Left lung (tissue), 10 donors: ENCODE results near the gene CES3. TPM values are rescaled to one million over a fixed set of nuclear protein-coding genes. Genes with fewer than 3 reads are reported as not detected.

ENCODE experiments used
- ATAC-seq: fragments of 200-7000 bp; cut with Tn5 transposase; one replicate; pipeline ENCODE4 v1.9.1; 2020; ENCODE audit warnings: moderate library complexity
- DNase-seq, 4 donors: peaks; one replicate each; pipeline ENCODE4 v3.0.0-alpha.2; 2013 to 2020
- H3K27ac ChIP-seq, 2 donors: fragments of 200-600 bp; sonication (generic) in 1 of 2; one replicate each; pipeline versions ENCODE4 v1.5.0 to v1.8.0; 2020 to 2021
- H3K27me3 ChIP-seq, 2 donors: fragments of 200-600 bp; sonication (generic) in 1 of 2; one replicate each; pipeline versions ENCODE4 v1.5.0 to v1.8.0; 2020 to 2021
- H3K36me3 ChIP-seq, 2 donors: fragments of 200-600 bp; sonication (generic) in 1 of 2; one replicate each; pipeline versions ENCODE4 v1.5.0 to v1.8.0; 2020 to 2021
- H3K4me1 ChIP-seq, 2 donors: fragments of 200-600 bp; one replicate each; pipeline ENCODE4 v1.8.0; 2021
- H3K4me3 ChIP-seq, 2 donors: fragments of 200-600 bp; sonication (generic) in 1 of 2; one replicate each; pipeline versions ENCODE4 v1.5.0 to v1.8.0; 2020 to 2021; ENCODE audit warnings: mild to moderate bottlenecking in 1 of 2
- H3K9me3 ChIP-seq, 2 donors: fragments of 200-600 bp; sonication (generic) in 1 of 2; one replicate each; pipeline versions ENCODE4 v1.5.0 to v1.8.0; 2020 to 2021
- intact Hi-C, 2 donors: fragments of 100-400 bp; cut with DNase I; formaldehyde crosslinking; loops; one replicate each; pipeline versions ENCODE4 v1.11.2 to v1.14.2; 2022
- polyA plus RNA-seq, 6 donors: library from polyadenylated mRNA; unstranded; fragments of 120-200 nt; gene quantifications; one replicate each; pipeline ENCODE4 v1.2.1, GENCODE V29; 2013; ENCODE audit not compliant: insufficient read length in 6 of 6
- total RNA-seq, 2 donors: library from RNA; stranded (reverse); fragmentation: NEBNext Ultra II Directional; extraction: Animal tissue kit (Norgen Biotek cat#: 25700); gene quantifications; one replicate each; pipeline ENCODE4 v1.2.1, GENCODE V29; 2021
- TF ChIP-seq, protein P1 (sequence below), 2 donors: fragments of 200-600 bp; sonication (generic) in 1 of 2; IDR thresholded peaks; one replicate each; pipeline versions ENCODE4 v1.5.0 to v1.8.0; 2021; ENCODE audit warnings: antibody characterized with exemption in 2 of 2
- donor health status: DM: no; HTN: yes; CAD: no.
- donor health status: DM: no; HTN: no; CAD: no.

The CES3 gene
- total and polyA plus RNA-seq, 8 donors, result 0.79 to 5.3 (median 4.2) TPM

DNA sequence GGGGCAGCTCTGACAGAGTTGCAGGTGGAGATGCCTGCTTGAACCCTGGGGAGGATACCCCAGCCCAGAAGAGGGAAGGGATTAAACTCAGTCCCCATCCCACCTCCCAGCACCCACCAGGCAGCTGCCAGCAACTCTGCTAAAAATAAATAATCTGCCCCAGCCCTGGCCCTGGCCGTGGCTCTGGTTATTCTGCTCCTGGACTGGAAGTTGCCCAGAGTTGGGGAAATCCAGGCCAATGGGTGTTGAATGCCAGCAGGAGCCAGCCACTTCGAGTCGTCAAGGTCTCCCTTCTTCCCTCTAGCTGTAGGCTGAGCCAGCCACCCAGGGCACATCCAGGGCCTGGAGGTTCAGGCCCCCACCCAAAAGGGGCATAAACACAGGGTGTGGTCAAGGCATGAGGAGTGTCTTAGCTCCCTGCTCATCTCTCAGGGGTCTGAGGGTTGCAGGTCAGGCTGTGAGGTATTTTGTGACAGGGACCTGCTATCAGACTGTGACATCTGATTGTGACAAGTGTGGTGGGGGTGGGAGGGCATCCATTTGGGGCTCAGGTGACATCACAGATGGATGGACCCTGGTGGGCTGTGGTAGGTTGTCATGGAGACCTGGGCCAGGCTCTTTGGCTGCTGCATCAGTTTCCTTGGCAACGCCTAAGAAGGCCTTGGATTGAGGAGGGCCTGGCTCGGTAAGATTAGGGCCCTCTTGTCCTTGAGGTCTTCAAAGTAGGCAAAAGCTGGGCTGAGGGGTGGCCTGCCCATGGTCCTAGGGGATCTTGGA lies 34.7 kb upstream of the CES3 start:
- TF ChIP-seq, protein P1, sequence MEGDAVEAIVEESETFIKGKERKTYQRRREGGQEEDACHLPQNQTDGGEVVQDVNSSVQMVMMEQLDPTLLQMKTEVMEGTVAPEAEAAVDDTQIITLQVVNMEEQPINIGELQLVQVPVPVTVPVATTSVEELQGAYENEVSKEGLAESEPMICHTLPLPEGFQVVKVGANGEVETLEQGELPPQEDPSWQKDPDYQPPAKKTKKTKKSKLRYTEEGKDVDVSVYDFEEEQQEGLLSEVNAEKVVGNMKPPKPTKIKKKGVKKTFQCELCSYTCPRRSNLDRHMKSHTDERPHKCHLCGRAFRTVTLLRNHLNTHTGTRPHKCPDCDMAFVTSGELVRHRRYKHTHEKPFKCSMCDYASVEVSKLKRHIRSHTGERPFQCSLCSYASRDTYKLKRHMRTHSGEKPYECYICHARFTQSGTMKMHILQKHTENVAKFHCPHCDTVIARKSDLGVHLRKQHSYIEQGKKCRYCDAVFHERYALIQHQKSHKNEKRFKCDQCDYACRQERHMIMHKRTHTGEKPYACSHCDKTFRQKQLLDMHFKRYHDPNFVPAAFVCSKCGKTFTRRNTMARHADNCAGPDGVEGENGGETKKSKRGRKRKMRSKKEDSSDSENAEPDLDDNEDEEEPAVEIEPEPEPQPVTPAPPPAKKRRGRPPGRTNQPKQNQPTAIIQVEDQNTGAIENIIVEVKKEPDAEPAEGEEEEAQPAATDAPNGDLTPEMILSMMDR (IDR thresholded peaks at IDR 0.05), result no peak
- Histone ChIP-seq H3K27me3 (peaks cover 0 to 54% of the 10 kb centered on the region in 2 donors), H3K4me3 (no peak overlapping the region), H3K36me3 (peaks cover 0 to 1% of the 10 kb centered on the region in 2 donors), H3K9me3 (no peaks in the 10 kb centered on the region), H3K4me1 (peaks cover 21 to 52% of the 10 kb centered on the region in 2 donors), H3K27ac (peak overlapping the region; percentile 63 to 72)
- DNase-seq (no peak), ATAC-seq (peak; percentile 34)
- intact Hi-C loops, result no loop called here

DNA sequence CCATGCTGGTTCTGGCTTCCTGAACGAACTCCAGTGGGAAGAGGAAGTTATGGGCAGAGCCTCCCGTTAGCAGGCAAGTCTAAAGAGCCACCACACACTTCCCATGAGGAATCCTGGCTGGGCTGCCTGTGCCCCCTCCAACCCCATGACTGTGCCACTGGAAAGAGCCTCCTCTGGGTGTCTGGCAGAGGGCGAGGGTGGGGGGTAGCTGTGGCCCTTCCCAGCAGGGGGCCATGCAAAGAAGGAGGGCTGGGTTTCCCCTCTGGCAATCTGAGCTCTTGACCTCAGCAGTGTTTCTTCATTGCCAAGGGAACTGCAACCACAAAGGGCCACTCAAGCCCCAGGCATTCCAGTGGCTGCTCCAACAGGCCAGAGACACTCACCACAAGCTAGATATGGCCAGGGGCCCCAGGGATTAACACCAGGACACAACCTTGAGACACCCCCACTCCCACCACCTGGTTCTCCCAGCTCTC lies 34.1 kb upstream of the CES3 start:
- intact Hi-C loops, result no loop called here
- TF ChIP-seq, protein P1 (IDR thresholded peaks at IDR 0.05), result no peak
- peaks cover 0 to 6% of the 10 kb centered on the region in 2 donors for H3K36me3 ChIP-seq
- H3K9me3 ChIP-seq, result no peaks in the 10 kb centered on the region
- peak overlapping the region; percentile 63 to 72 for H3K27ac ChIP-seq
- DNase-seq, result peak in 2 of 4 donors; percentile 75 to 80
- peaks cover 0 to 48% of the 10 kb centered on the region in 2 donors for H3K27me3 ChIP-seq
- peak; percentile 67 for ATAC-seq
- no peak overlapping the region for H3K4me3 ChIP-seq
- peaks cover 21 to 52% of the 10 kb centered on the region in 2 donors for H3K4me1 ChIP-seq

DNA sequence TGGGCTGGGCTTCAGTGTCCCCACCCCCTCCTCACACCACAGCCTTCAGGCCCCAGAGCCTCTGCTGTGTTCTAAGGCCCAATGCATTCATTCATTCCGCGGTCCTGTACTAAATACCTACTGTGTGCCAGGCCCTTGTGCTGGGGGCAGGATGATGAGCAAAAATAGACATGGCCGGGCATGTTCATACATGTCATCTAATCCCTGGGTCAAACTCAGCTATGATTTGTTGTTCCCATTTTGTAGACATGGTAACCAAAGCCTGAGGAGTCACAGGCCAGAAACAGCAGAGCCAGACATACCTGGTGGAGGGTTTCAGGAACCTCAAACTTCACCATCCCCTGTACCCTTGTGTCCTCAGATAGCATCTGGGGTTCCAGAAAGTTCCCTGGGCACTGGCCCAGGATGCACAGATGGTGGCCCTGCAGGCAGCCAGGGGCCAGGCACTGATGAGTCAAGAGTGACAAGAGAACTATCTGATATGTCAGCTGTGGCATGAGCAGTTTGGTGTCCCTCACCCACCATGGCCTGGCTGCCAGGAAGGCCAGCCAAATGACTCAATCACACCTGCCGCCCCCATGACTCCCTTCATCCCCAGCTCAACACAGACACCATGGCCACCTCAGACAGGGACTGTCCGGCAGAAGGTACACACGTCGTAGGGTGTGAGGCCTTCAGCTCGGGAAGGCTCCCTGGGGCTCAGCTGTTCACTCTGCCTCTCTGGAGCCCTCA lies 33.0 kb upstream of the CES3 start:
- peak overlapping the region in 1 of 2 donors; percentile 72 for H3K27ac ChIP-seq
- peaks cover 21 to 58% of the 10 kb centered on the region in 2 donors for H3K4me1 ChIP-seq
- no peaks in the 10 kb centered on the region for H3K9me3 ChIP-seq
- peaks cover 0 to 12% of the 10 kb centered on the region in 2 donors for H3K36me3 ChIP-seq
- intact Hi-C loops, result no loop called here
- no peak for DNase-seq
- H3K27me3 ChIP-seq, result peaks cover 0 to 37% of the 10 kb centered on the region in 2 donors
- no peak overlapping the region for H3K4me3 ChIP-seq
- TF ChIP-seq, protein P1 (IDR thresholded peaks at IDR 0.05), result no peak
- ATAC-seq, result no peak

DNA sequence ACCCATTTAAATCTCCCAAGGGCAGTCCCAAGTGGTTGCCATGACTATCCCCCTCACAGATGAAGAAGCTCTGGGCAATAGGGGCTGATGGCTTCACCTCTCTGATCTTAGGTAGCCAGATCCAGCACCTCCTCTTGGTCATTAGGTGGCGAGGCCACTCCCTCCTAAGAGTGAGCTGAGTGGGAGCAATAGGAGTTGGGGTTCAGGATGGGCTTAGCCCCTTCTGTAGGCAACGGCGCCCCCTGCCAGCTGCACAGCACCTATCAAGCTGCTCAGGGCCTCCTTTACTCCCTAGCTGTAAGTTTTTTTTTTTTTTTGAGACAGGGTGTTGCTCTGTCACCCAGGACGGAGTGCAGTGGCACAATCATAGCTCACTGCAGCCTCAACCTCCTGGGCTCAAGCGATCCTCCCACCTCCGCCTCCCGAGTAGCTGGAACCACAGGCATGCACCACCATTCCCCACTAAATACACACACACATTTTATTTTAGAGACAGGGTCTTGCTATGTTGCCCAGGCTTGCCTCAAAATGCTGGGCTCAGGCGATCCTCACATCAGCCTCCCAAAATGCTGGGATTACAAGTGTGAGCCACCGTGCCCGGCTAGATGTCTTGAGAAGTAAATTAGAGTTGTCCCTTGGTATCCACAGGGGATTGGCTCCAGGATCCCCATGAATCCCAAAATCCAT lies 32.2 kb upstream of the CES3 start:
- H3K4me1 ChIP-seq, result peaks cover 27 to 58% of the 10 kb centered on the region in 2 donors
- TF ChIP-seq, protein P1 (IDR thresholded peaks at IDR 0.05), result no peak
- no peak for DNase-seq
- intact Hi-C loops, result no loop called here
- no peak overlapping the region for H3K4me3 ChIP-seq
- H3K27ac ChIP-seq, result no peak overlapping the region
- H3K36me3 ChIP-seq, result peaks cover 0 to 12% of the 10 kb centered on the region in 2 donors
- peaks cover 0 to 29% of the 10 kb centered on the region in 2 donors for H3K27me3 ChIP-seq
- ATAC-seq, result no peak
- no peaks in the 10 kb centered on the region for H3K9me3 ChIP-seq
